Measurements from ENCODE around the gene FAM170B.

- TF ChIP-seq POLR2AphosphoS5 (IDR thresholded peaks at IDR 0.05; ENCODE audit: borderline replicate concordance, low read depth, low read length) (no peak), EZH2 (IDR thresholded peaks at IDR 0.05) (no peak), FOXP2 (optimal IDR thresholded peaks at IDR 0.05; ENCODE audit: control extremely low read depth, extremely low read length, insufficient read depth) (no peak)
Observed at GRCh38 chr10:49128854-49129253, 5.0 kb downstream of the FAM170B start.
